Astrocyte (in vitro differentiated cells and primary cell): ENCODE measurements around the gene CHAT.

ENCODE experiments used
- CTCF ChIP-seq: IDR thresholded peaks from 2 replicates; pipeline ENCODE4 v1.5.1; 2011; ENCODE audit warnings: low read depth, mild to moderate bottlenecking, inconsistent platforms, low read length, moderate library complexity; ENCODE audit not compliant: insufficient read depth
- EZH2 ChIP-seq: IDR thresholded peaks from 2 replicates; pipeline ENCODE4 v1.6.1; 2012; ENCODE audit warnings: mild to moderate bottlenecking, low read length, inconsistent platforms; ENCODE audit not compliant: insufficient read depth

GRCh38 chr10:49575489-49576072 lies 38.3 kb upstream of the CHAT start:
- TF ChIP-seq EZH2 (no peak), CTCF (no peak)
